Activated CD8-positive, alpha-beta memory T cell treated with anti-CD3 and anti-CD28 coated beads, Interleukin-2, amount 50 U/mL, for 48 hours (primary cell): ENCODE data around the gene OSBPL6.

ENCODE experiments used
- DNase-seq: peaks from one replicate; pipeline ENCODE4 v3.0.0-alpha.2; 2020

OSBPL6 gene

GRCh38 chr2:178450774-178451525 lies 256.6 kb downstream of the OSBPL6 start, which contains the start of the genes PJVK and PRKRA:
Gene PJVK, plus strand, starts transcription at chr2:178451378. Its CDS starts 2,032 bp downstream, at chr2:178453410.
Gene PRKRA, minus strand, starts transcription at chr2:178451175. Its CDS starts 145 bp downstream, at chr2:178451030.
- peak; percentile 97 for DNase-seq

DNA sequence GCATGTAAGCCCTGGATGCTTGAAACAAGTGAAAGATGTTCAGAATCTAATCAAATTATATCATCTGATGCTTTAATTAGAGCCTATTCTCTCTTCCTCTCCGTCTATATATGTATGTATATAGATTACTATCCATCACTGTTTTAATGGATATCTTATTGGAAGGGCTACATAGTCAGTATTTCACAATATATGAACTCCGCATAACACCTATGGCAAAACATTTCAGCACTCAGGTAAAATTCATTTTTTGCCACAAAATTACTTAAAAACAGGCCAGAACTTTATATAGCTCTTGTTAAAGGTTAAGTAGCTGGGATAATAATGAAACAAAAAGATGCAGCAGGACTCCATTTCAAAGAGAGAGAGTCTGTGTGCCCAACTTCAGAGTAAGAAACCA lies 258.0 kb downstream of the OSBPL6 start:
- no peak for DNase-seq
